HCT116 (cell line): Measurements from ENCODE around the gene PRELID1. TPM values are rescaled to one million over a fixed set of nuclear protein-coding genes. Genes with fewer than 3 reads are reported as not detected.

Source experiments
- ATAC-seq: fragments of 200-7000 bp; cut with Tn5 transposase; 2 replicates; pipeline ENCODE4 v1.9.1; 2020; ENCODE audit warnings: mild to moderate bottlenecking, moderate library complexity
- BruUV-seq: library from RNA; stranded (reverse); fragments of 400-500 nt; replicated peaks from 2 replicates; lab custom pipeline; 2021; lab: Mats Ljungman, UMichigan
- CTCF ChIA-PET: fragments of 300-600 bp; sonication (Branson Sonifier 250); formaldehyde crosslinking; loops from one replicate; lab custom pipeline; 2021; ENCODE audit warnings: antibody characterized with exemption; lab: Charles Lee
- POLR2A ChIA-PET: fragments of 300-600, 350-600 bp; sonication (Branson Sonifier 250); formaldehyde crosslinking; loops from one replicate; lab custom pipeline; 2021; ENCODE audit warnings: antibody characterized with exemption; lab: Charles Lee
- RAD21 ChIA-PET, 2 experiments: fragments of 300-600 bp; sonication (Branson Sonifier 250); formaldehyde crosslinking; loops; one replicate each; lab custom pipeline; 2023; ENCODE audit warnings: low total read pairs in 2 of 2; ENCODE audit not compliant: uncharacterized antibody in 2 of 2, unreplicated experiment in 2 of 2, low non-redundant PET in 1 of 2; lab: Charles Lee
- DNase-seq: peaks from one replicate; pipeline ENCODE4 v3.0.0-alpha.2; 2010; ENCODE audit warnings: low read depth, low spot score
- H2AFZ ChIP-seq: fragments of 200-600 bp; shearing (Covaris generic), sonication (generic); 2 replicates; pipeline ENCODE4 v1.6.1; 2017; ENCODE audit warnings: low read depth, mixed run types, mixed read lengths, antibody characterized with exemption, low read length; ENCODE audit not compliant: poor library complexity, severe bottlenecking
- H3K27ac ChIP-seq: 2 replicates; pipeline ENCODE4 v1.5.1; 2012; ENCODE audit warnings: low read depth, low read length
- H3K27me3 ChIP-seq: fragments of 200-600 bp; sonication (generic); 2 replicates; pipeline ENCODE4 v1.6.1; 2016; ENCODE audit warnings: mixed run types, low read length, mixed read lengths; ENCODE audit not compliant: insufficient read depth
- H3K36me3 ChIP-seq, 2 experiments: fragments of 200-500 bp in 1 of 2; fragments of 200-600 bp in 1 of 2; sonication (Bioruptor generic) in 1 of 2; sonication (generic) in 1 of 2; 2 replicates each; pipeline versions ENCODE4 v1.5.1 to v1.6.1; 2014 to 2016; ENCODE audit warnings: low read length in 2 of 2, inconsistent platforms in 1 of 2, mixed read lengths in 1 of 2, mixed run types in 1 of 2; ENCODE audit not compliant: insufficient read depth in 2 of 2, control insufficient read depth in 1 of 2
- H3K4me1 ChIP-seq, 2 experiments: fragments of 200-600 bp in 1 of 2; sonication (generic) in 1 of 2; 2 replicates each; pipeline versions ENCODE4 v1.5.1 to v1.6.1; 2012 to 2017; ENCODE audit warnings: low read length in 2 of 2, inconsistent platforms in 1 of 2, mild to moderate bottlenecking in 1 of 2, mixed read lengths in 1 of 2, mixed run types in 1 of 2, moderate library complexity in 1 of 2; ENCODE audit not compliant: insufficient read depth in 2 of 2, control insufficient read depth in 1 of 2
- H3K4me2 ChIP-seq: fragments of 200-600 bp; sonication (generic); 2 replicates; pipeline ENCODE4 v1.6.1; 2017; ENCODE audit warnings: mixed run types, low read length, mixed read lengths
- H3K4me3 ChIP-seq, 2 experiments: fragments of 200-600 bp in 1 of 2; sonication (generic) in 1 of 2; replicated peaks in 1 of 2; 2 replicates each; pipeline ENCODE4 v1.5.1; 2011 to 2016; ENCODE audit warnings: low read length in 2 of 2, control low read depth in 1 of 2, low read depth in 1 of 2, mild to moderate bottlenecking in 1 of 2, mixed read lengths in 1 of 2, mixed run types in 1 of 2
- H3K79me2 ChIP-seq: fragments of 200-600 bp; sonication (generic); 2 replicates; pipeline ENCODE4 v1.6.1; 2017; ENCODE audit warnings: mild to moderate bottlenecking, mixed run types, low read length, moderate library complexity, mixed read lengths; ENCODE audit not compliant: insufficient read depth
- H3K9ac ChIP-seq: fragments of 200-600 bp; sonication (generic); 2 replicates; pipeline ENCODE4 v1.6.1; 2016; ENCODE audit warnings: low read length, mixed read lengths
- H3K9me2 ChIP-seq: fragments of 200-600 bp; sonication (generic), shearing (Covaris generic); 2 replicates; pipeline ENCODE4 v1.6.1; 2017; ENCODE audit warnings: mixed run types, mild to moderate bottlenecking, moderate library complexity; ENCODE audit not compliant: insufficient read depth
- H3K9me3 ChIP-seq, 2 experiments: fragments of 200-500 bp in 1 of 2; fragments of 200-600 bp in 1 of 2; sonication (Bioruptor generic) in 1 of 2; sonication (generic) in 1 of 2; 2 replicates each; pipeline ENCODE4 v1.6.1; 2014 to 2017; ENCODE audit warnings: low read length in 2 of 2, mixed read lengths in 2 of 2, inconsistent platforms in 1 of 2, low read depth in 1 of 2, mild to moderate bottlenecking in 1 of 2, mixed run types in 1 of 2, moderate library complexity in 1 of 2; ENCODE audit not compliant: control insufficient read depth in 1 of 2, insufficient read depth in 1 of 2
- H4K20me1 ChIP-seq: fragments of 200-600 bp; sonication (generic), shearing (Covaris generic); 2 replicates; pipeline ENCODE4 v1.6.1; 2017; ENCODE audit warnings: mixed run types, mild to moderate bottlenecking, moderate library complexity; ENCODE audit not compliant: insufficient read depth
- CBX3 ChIP-seq: IDR thresholded peaks from 2 replicates; pipeline ENCODE4 v1.6.1; 2012; ENCODE audit warnings: low read depth
- CEBPB ChIP-seq: IDR thresholded peaks from 2 replicates; pipeline ENCODE4 v1.6.1; 2012; ENCODE audit warnings: low read depth
- EGR1 ChIP-seq: IDR thresholded peaks from 2 replicates; pipeline ENCODE4 v1.6.1; 2012; ENCODE audit warnings: low read depth
- ELF1 ChIP-seq: IDR thresholded peaks from 2 replicates; pipeline ENCODE4 v1.6.1; 2012; ENCODE audit warnings: low read depth, borderline replicate concordance
- SIN3A ChIP-seq: IDR thresholded peaks from 2 replicates; pipeline ENCODE4 v1.6.1; 2012; ENCODE audit warnings: low read depth
- SRF ChIP-seq: IDR thresholded peaks from 2 replicates; pipeline ENCODE4 v1.6.1; 2012; ENCODE audit warnings: low read depth
- TCF7L2 ChIP-seq: IDR thresholded peaks from 2 replicates; pipeline ENCODE4 v1.7.0; 2011; ENCODE audit warnings: borderline replicate concordance, inconsistent platforms; ENCODE audit not compliant: insufficient read depth, insufficient read length; ENCODE audit errors: extremely low read depth
- ZFX ChIP-seq: fragments of 450-650 bp; IDR thresholded peaks from 2 replicates; pipeline ENCODE4 v1.6.1; 2017
- ZNF274 ChIP-seq: fragments of 200-500 bp; sonication (Bioruptor generic); IDR thresholded peaks from 2 replicates; pipeline ENCODE4 v1.6.1; 2014; ENCODE audit warnings: mild to moderate bottlenecking, low read depth, low read length, inconsistent platforms
- intact Hi-C: fragments of 100-400 bp; cut with micrococcal nuclease; formaldehyde crosslinking; loops from 2 replicates; pipeline ENCODE4 v1.10.0; 2022
- total RNA-seq: library from RNA; stranded (reverse); gene quantifications from one replicate; pipeline ENCODE4 v1.2.1, GENCODE V29; 2021; ENCODE audit not compliant: unreplicated experiment
- TF ChIP-seq, protein P1 (sequence below), 3 experiments: fragments of 200-600 bp in 1 of 3; sonication (generic) in 1 of 3; IDR thresholded peaks in 2 of 3; conservative IDR thresholded peaks in 1 of 3; 2 replicates each; pipeline ENCODE4 v1.5.1; 2012 to 2017; ENCODE audit warnings: low read depth in 2 of 3, low read length in 2 of 3, antibody characterized with exemption in 1 of 3, borderline replicate concordance in 1 of 3, control low read depth in 1 of 3, mild to moderate bottlenecking in 1 of 3, mixed read lengths in 1 of 3, mixed run types in 1 of 3, moderate library complexity in 1 of 3; ENCODE audit not compliant: insufficient read depth in 1 of 3
- TF ChIP-seq, protein P2 (sequence below): IDR thresholded peaks from 2 replicates; pipeline ENCODE4 v1.6.1; 2012
- TF ChIP-seq, protein P3 (sequence below): IDR thresholded peaks from 2 replicates; pipeline ENCODE4 v1.6.1; 2012; ENCODE audit warnings: low read depth

The PRELID1 gene
- total RNA-seq, 1 experiment from 2014 or later, result 223 TPM

DNA sequence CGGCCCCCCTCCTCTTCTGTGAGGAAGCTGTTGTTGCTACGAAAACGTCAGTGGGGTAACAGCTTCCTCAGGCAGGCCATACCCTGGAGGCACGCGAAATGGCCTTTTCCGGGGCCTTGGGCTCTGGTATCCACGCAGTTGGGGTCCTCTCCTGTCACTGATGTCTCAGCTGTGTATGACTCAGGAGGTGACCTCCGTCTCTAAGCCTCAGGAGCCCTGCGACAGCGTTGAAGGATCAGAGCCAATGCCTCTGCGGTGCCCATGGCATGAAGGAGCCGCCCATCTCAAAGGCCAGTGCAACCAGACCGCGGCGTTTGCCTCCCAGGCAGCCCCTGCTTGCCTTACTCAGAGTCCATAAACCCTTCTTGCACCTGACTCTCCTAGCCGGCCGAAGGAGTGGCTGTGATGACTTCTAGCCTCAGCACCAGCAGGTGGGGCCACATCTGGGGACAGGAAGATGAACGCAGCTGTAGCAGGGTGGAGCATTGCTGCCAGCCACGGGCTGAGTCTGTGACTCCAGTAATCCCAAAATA lies 9.1 kb downstream of the PRELID1 start:
- Histone ChIP-seq H3K9ac (peak overlapping the region; percentile 87), H2AFZ (no peak overlapping the region), H3K9me3 (no peaks in the 10 kb centered on the region), H3K4me1 (peaks cover 18 to 45% of the 10 kb centered on the region in 2 experiments), H3K79me2 (no peaks in the 10 kb centered on the region), H3K27me3 (no peaks in the 10 kb centered on the region), H3K4me2 (peak overlapping the region; percentile 79), H4K20me1 (no peaks in the 10 kb centered on the region), H3K27ac (peak overlapping the region; percentile 82), H3K9me2 (no peaks in the 10 kb centered on the region), H3K36me3 (no peaks in the 10 kb centered on the region), H3K4me3 (peak overlapping the region; percentile 44 to 87)
- intact Hi-C loops, result loop anchor here (5.0 kb wide), 1 partner anchor 185 kb away; the partner anchor contains the start of gene PDLIM7
- RAD21 ChIA-PET, result interaction anchor here in 1 of 2 experiments (1.0 kb wide), 1 partner anchor 199 kb away, joined by 5 read pairs; no protein-coding TSS in a partner anchor
- peak; percentile 44 for ATAC-seq
- POLR2A ChIA-PET, result interaction anchor here (0.6 to 1.0 kb wide), 3 partner anchors 55 to 185 kb away, joined by 3 to 8 read pairs (median 5); partner anchors contain the start of genes GRK6 and PDLIM7
- CTCF ChIA-PET, result interaction anchor here (0.7 to 1.5 kb wide), 4 partner anchors 56 to 182 kb away, joined by 3 to 7 read pairs (median 4); no protein-coding TSS in a partner anchor
- no peak for TF ChIP-seq CEBPB
- TF ChIP-seq, protein P1, sequence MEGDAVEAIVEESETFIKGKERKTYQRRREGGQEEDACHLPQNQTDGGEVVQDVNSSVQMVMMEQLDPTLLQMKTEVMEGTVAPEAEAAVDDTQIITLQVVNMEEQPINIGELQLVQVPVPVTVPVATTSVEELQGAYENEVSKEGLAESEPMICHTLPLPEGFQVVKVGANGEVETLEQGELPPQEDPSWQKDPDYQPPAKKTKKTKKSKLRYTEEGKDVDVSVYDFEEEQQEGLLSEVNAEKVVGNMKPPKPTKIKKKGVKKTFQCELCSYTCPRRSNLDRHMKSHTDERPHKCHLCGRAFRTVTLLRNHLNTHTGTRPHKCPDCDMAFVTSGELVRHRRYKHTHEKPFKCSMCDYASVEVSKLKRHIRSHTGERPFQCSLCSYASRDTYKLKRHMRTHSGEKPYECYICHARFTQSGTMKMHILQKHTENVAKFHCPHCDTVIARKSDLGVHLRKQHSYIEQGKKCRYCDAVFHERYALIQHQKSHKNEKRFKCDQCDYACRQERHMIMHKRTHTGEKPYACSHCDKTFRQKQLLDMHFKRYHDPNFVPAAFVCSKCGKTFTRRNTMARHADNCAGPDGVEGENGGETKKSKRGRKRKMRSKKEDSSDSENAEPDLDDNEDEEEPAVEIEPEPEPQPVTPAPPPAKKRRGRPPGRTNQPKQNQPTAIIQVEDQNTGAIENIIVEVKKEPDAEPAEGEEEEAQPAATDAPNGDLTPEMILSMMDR (IDR thresholded peaks at IDR 0.05 in 2 of 3, conservative IDR thresholded peaks at IDR 0.05 in 1 of 3; ENCODE audit: borderline replicate concordance in 1 of 3, insufficient read depth in 1 of 3, low read depth in 2 of 3, low read length in 2 of 3), result peak in 1 of 3 experiments; percentile 27; a peak in 2 of 6 replicates
- TF ChIP-seq, protein P2, sequence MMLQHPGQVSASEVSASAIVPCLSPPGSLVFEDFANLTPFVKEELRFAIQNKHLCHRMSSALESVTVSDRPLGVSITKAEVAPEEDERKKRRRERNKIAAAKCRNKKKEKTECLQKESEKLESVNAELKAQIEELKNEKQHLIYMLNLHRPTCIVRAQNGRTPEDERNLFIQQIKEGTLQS, result no peak
- DNase-seq, result peak; percentile 51
- BruUV-seq, result TSS peak; percentile 79

DNA sequence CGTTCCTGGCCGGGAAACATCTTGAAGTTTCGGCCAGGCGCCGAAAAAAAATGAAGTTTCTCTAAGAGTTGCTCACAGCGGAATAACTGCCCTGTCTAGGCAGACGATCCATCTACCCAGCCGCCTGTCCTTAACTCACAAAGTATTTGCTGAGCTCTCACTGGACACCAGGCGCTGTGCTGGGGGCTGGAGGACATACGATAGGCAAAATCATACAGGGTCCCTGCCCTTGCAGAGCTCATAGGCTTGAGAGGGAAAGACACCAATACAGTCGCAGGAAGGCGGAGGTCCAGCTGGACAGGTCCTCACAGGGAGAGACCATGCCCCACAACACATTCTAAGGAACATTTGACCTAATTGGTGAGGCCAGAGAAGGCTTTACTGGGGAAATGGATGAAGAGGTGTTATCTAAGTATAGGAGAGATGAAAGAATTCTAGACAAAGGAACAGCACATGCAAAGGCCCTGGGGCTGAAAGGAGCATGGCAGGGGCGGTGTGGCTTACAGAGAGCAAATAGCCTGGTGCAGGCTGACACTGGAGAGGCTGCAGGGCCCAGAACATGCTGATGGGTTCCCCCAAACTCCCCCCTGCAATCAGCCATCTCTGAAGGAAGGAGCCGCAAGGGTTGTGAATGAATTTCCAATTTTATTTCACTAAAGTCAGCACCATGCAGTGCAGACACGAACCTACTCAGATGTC lies 10.1 kb downstream of the PRELID1 start:
- no peaks in the 10 kb centered on the region for H3K79me2 ChIP-seq
- no peaks in the 10 kb centered on the region for H4K20me1 ChIP-seq
- H3K4me3 ChIP-seq, result no peak overlapping the region; a peak in 1 of 4 replicates
- no peaks in the 10 kb centered on the region for H3K27me3 ChIP-seq
- no peak for DNase-seq
- peak overlapping the region; percentile 87 for H3K9ac ChIP-seq
- no TSS peak for BruUV-seq
- ChIA-PET RAD21 (no interaction called here), POLR2A (no interaction called here), CTCF (no interaction called here)
- H3K9me2 ChIP-seq, result no peaks in the 10 kb centered on the region
- intact Hi-C loops, result loop anchor here (5.0 kb wide), 1 partner anchor 184 kb away; the partner anchor contains the start of gene PDLIM7
- no peak for ATAC-seq
- no peaks in the 10 kb centered on the region for H3K9me3 ChIP-seq
- peaks cover 18 to 52% of the 10 kb centered on the region in 2 experiments for H3K4me1 ChIP-seq
- peak overlapping the region; percentile 82; the same call in 1 of the 2 replicates for H3K27ac ChIP-seq
- TF ChIP-seq, protein P3, sequence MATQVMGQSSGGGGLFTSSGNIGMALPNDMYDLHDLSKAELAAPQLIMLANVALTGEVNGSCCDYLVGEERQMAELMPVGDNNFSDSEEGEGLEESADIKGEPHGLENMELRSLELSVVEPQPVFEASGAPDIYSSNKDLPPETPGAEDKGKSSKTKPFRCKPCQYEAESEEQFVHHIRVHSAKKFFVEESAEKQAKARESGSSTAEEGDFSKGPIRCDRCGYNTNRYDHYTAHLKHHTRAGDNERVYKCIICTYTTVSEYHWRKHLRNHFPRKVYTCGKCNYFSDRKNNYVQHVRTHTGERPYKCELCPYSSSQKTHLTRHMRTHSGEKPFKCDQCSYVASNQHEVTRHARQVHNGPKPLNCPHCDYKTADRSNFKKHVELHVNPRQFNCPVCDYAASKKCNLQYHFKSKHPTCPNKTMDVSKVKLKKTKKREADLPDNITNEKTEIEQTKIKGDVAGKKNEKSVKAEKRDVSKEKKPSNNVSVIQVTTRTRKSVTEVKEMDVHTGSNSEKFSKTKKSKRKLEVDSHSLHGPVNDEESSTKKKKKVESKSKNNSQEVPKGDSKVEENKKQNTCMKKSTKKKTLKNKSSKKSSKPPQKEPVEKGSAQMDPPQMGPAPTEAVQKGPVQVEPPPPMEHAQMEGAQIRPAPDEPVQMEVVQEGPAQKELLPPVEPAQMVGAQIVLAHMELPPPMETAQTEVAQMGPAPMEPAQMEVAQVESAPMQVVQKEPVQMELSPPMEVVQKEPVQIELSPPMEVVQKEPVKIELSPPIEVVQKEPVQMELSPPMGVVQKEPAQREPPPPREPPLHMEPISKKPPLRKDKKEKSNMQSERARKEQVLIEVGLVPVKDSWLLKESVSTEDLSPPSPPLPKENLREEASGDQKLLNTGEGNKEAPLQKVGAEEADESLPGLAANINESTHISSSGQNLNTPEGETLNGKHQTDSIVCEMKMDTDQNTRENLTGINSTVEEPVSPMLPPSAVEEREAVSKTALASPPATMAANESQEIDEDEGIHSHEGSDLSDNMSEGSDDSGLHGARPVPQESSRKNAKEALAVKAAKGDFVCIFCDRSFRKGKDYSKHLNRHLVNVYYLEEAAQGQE, result no peak
- TF ChIP-seq SIN3A, result no peak
- TF ChIP-seq CBX3, result no peak
- TF ChIP-seq TCF7L2, result no peak
- TF ChIP-seq ZFX, result no peak
- TF ChIP-seq ELF1, result no peak
- TF ChIP-seq CEBPB, result no peak
- no peak for TF ChIP-seq ZNF274
- no peak for TF ChIP-seq EGR1
- no peak for TF ChIP-seq SRF
- H3K4me2 ChIP-seq, result peak overlapping the region; percentile 79
- H2AFZ ChIP-seq, result no peak overlapping the region
- H3K36me3 ChIP-seq, result no peaks in the 10 kb centered on the region
